H9 (cell line): ENCODE measurements around the gene CENPC. TPM values are rescaled to one million over a fixed set of nuclear protein-coding genes. Genes with fewer than 3 reads are reported as not detected.

Experiments
- DNase-seq: peaks from one replicate; pipeline ENCODE4 v3.0.0-alpha.2; 2017
- H2AFZ ChIP-seq: one replicate; pipeline ENCODE4 v1.6.1; 2013; ENCODE audit warnings: mild to moderate bottlenecking, low read length, control low read depth, moderate library complexity
- H2AK5ac ChIP-seq: 2 replicates; pipeline ENCODE4 v1.6.1; 2013; ENCODE audit warnings: low read length, control low read depth, mixed read lengths; ENCODE audit not compliant: insufficient read length
- H2BK120ac ChIP-seq: one replicate; pipeline ENCODE4 v1.6.1; 2013; ENCODE audit warnings: low read depth, mild to moderate bottlenecking, low read length, control low read depth, inconsistent platforms; ENCODE audit not compliant: poor library complexity, severe bottlenecking
- H2BK12ac ChIP-seq: 2 replicates; pipeline ENCODE4 v1.6.1; 2013; ENCODE audit warnings: low read length, control low read depth, mixed read lengths, low read depth; ENCODE audit not compliant: insufficient read length
- H2BK15ac ChIP-seq: 2 replicates; pipeline ENCODE4 v1.6.1; 2013; ENCODE audit warnings: low read depth, low read length, control low read depth
- H2BK20ac ChIP-seq: one replicate; pipeline ENCODE4 v1.6.1; 2013; ENCODE audit warnings: low read depth, mild to moderate bottlenecking, low read length, control low read depth, inconsistent platforms; ENCODE audit not compliant: poor library complexity, severe bottlenecking
- H2BK5ac ChIP-seq: 2 replicates; pipeline ENCODE4 v1.6.1; 2013; ENCODE audit warnings: low read length, control low read depth, mixed read lengths; ENCODE audit not compliant: insufficient read length
- H3K14ac ChIP-seq: 2 replicates; pipeline ENCODE4 v1.6.1; 2013; ENCODE audit warnings: low read length, control low read depth; ENCODE audit not compliant: insufficient read depth
- H3K18ac ChIP-seq: 2 replicates; pipeline ENCODE4 v1.6.1; 2013; ENCODE audit warnings: low read depth, mild to moderate bottlenecking, mixed read lengths, low read length, control low read depth; ENCODE audit not compliant: insufficient read length
- H3K23ac ChIP-seq: 2 replicates; pipeline ENCODE4 v1.6.1; 2013; ENCODE audit warnings: low read length, control low read depth, mixed read lengths, low read depth; ENCODE audit not compliant: insufficient read length
- H3K23me2 ChIP-seq: 2 replicates; pipeline ENCODE4 v1.6.1; 2013; ENCODE audit warnings: low read depth, mild to moderate bottlenecking, mixed read lengths, low read length, control low read depth; ENCODE audit not compliant: insufficient read length, poor library complexity, severe bottlenecking
- H3K27ac ChIP-seq: 2 replicates; pipeline ENCODE4 v1.5.1; 2013; ENCODE audit warnings: low read length, control low read depth, mixed read lengths, low read depth; ENCODE audit not compliant: insufficient read length
- H3K27me3 ChIP-seq: 2 replicates; pipeline ENCODE4 v1.6.1; 2013; ENCODE audit warnings: low read length, control low read depth, inconsistent platforms; ENCODE audit not compliant: insufficient read depth
- H3K4ac ChIP-seq: 2 replicates; pipeline ENCODE4 v1.6.1; 2013; ENCODE audit warnings: low read depth, mild to moderate bottlenecking, control low read depth, inconsistent platforms, low read length, moderate library complexity
- H3K4me1 ChIP-seq: 2 replicates; pipeline ENCODE4 v1.6.1; 2013; ENCODE audit warnings: low read length, control low read depth, inconsistent platforms; ENCODE audit not compliant: insufficient read depth
- H3K4me2 ChIP-seq: 2 replicates; pipeline ENCODE4 v1.6.1; 2013; ENCODE audit warnings: low read length, control low read depth, mixed read lengths; ENCODE audit not compliant: insufficient read length, insufficient read depth
- H3K56ac ChIP-seq: 2 replicates; pipeline ENCODE4 v1.6.1; 2013; ENCODE audit warnings: low read depth, mild to moderate bottlenecking, mixed read lengths, low read length, control low read depth; ENCODE audit not compliant: insufficient read length
- H3K79me1 ChIP-seq: 2 replicates; pipeline ENCODE4 v1.6.1; 2013; ENCODE audit warnings: low read depth, mild to moderate bottlenecking, moderate library complexity, low read length, control low read depth, inconsistent platforms; ENCODE audit not compliant: insufficient read depth, poor library complexity, severe bottlenecking
- H3K79me2 ChIP-seq: 2 replicates; pipeline ENCODE4 v1.6.1; 2013; ENCODE audit warnings: low read length, control low read depth, inconsistent platforms; ENCODE audit not compliant: insufficient read depth
- H3K9ac ChIP-seq: 2 replicates; pipeline ENCODE4 v1.6.1; 2013; ENCODE audit warnings: low read length, control low read depth, mixed read lengths; ENCODE audit not compliant: insufficient read length; ENCODE audit errors: extremely low read depth
- H3K9me3 ChIP-seq: one replicate; pipeline ENCODE4 v1.6.1; 2013; ENCODE audit warnings: low read depth, low read length, inconsistent platforms; ENCODE audit not compliant: control insufficient read depth
- H3T11ph ChIP-seq: one replicate; pipeline ENCODE4 v1.6.1; 2013; ENCODE audit warnings: mild to moderate bottlenecking, low read length, control low read depth, inconsistent platforms
- H4K20me1 ChIP-seq: one replicate; pipeline ENCODE4 v1.6.1; 2013; ENCODE audit not compliant: control insufficient read depth, insufficient read length, insufficient read depth
- H4K5ac ChIP-seq: 2 replicates; pipeline ENCODE4 v1.6.1; 2013; ENCODE audit warnings: low read depth, mild to moderate bottlenecking, mixed read lengths, low read length, control low read depth; ENCODE audit not compliant: insufficient read length
- H4K8ac ChIP-seq: replicated peaks from 2 replicates; pipeline ENCODE4 v1.6.1; 2013; ENCODE audit warnings: low read length, control low read depth, mixed read lengths, low read depth; ENCODE audit not compliant: insufficient read length
- H4K91ac ChIP-seq: 2 replicates; pipeline ENCODE4 v1.6.1; 2013; ENCODE audit warnings: low read depth, mild to moderate bottlenecking, moderate library complexity, mixed read lengths, low read length, control low read depth; ENCODE audit not compliant: insufficient read length
- H3K27ac Mint-ChIP-seq, 3 experiments: 2 replicates in 2 of 3; 3 replicates in 1 of 3; pipeline ENCODE4 v1.8.0; 2020 to 2021; ENCODE audit warnings: mixed read lengths in 3 of 3, mild to moderate bottlenecking in 1 of 3, moderate library complexity in 1 of 3
- H3K27me3 Mint-ChIP-seq: 2 replicates; pipeline ENCODE4 v1.8.0; 2021; ENCODE audit warnings: low read depth, mild to moderate bottlenecking, moderate library complexity, mixed read lengths
- H3K36me3 Mint-ChIP-seq, 3 experiments: 2 replicates in 2 of 3; 3 replicates in 1 of 3; pipeline ENCODE4 v1.8.0; 2020 to 2021; ENCODE audit warnings: low read depth in 3 of 3, mixed read lengths in 3 of 3; ENCODE audit not compliant: insufficient read depth in 1 of 3
- H3K4me1 Mint-ChIP-seq, 2 experiments: 2 replicates each; pipeline ENCODE4 v1.8.0; 2020; ENCODE audit warnings: mixed read lengths in 2 of 2
- H3K4me3 Mint-ChIP-seq, 2 experiments: 2 replicates in 1 of 2; 3 replicates in 1 of 2; pipeline ENCODE4 v1.8.0; 2020 to 2021; ENCODE audit warnings: mild to moderate bottlenecking in 2 of 2, mixed read lengths in 2 of 2, moderate library complexity in 1 of 2
- H3K9me3 Mint-ChIP-seq, 2 experiments: 2 replicates in 1 of 2; 3 replicates in 1 of 2; pipeline ENCODE4 v1.8.0; 2020; ENCODE audit warnings: mild to moderate bottlenecking in 2 of 2, mixed read lengths in 2 of 2, moderate library complexity in 1 of 2
- WGBS: extraction: QIAGEN DNeasy Blood & Tissue Kit; methylation state at CpG from one replicate; pipeline ENCODE4 v1.1.7; 2013; ENCODE audit warnings: missing lambda C conversion rate, low lambda C conversion rate, mixed read lengths; ENCODE audit not compliant: insufficient read length; ENCODE audit errors: extremely low coverage; 5-methylcytosine and 5-hydroxymethylcytosine counted together
- total RNA-seq: library from RNA; stranded (reverse); gene quantifications from 2 replicates; pipeline ENCODE4 v1.2.1, GENCODE V29; 2021
- TF ChIP-seq, protein P1 (sequence below): fragments of 200-600 bp; sonication (generic); conservative IDR thresholded peaks from 3 replicates; pipeline ENCODE4 v1.8.0; 2021; ENCODE audit warnings: antibody characterized with exemption, mild to moderate bottlenecking

CENPC gene
- total RNA-seq, 1 experiment from 2014 or later: 18.8 TPM

DNA sequence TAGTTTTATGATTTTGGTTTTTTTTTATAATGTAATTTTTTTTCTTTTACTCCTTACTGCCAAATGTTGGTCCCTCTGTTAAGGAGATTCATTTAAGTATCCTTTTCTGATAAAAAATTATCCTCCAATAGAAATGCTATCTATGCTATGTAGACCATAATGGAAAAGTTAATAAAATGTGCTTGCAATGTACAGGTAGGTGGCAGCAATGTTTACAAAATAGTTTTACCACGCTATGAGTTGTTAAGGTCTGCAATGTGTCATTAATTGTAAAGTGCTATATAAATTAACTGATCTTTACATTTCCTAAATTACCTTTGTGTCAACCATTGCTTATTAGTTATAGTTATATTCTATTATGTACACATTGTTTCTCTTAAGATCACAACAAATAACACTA, 3.8 kb upstream of the CENPC start:
- no CpG with 5 or more reads among the region's 1 CpG for WGBS
- Histone ChIP-seq H3K4me2 (no peak overlapping the region), H3K9me3 (no peaks in the 10 kb centered on the region), H4K91ac (no peak overlapping the region), H3K9ac (no peak overlapping the region), H3K23ac (no peak overlapping the region), H3T11ph (no peak overlapping the region), H3K18ac (no peak overlapping the region), H3K79me2 (no peaks in the 10 kb centered on the region; the same call in 1 of the 2 replicates), H2BK12ac (no peak overlapping the region), H4K8ac (no peak overlapping the region), H2BK120ac (no peak overlapping the region), H2BK20ac (no peak overlapping the region), H3K27ac (no peak overlapping the region), H2BK15ac (no peak overlapping the region), H3K79me1 (no peaks in the 10 kb centered on the region), H3K27me3 (no peaks in the 10 kb centered on the region), H2AFZ (no peak overlapping the region), H4K5ac (no peak overlapping the region), H3K4ac (no peak overlapping the region), H2BK5ac (no peak overlapping the region), H3K14ac (no peak overlapping the region), H3K56ac (no peak overlapping the region), H3K4me1 (no peaks in the 10 kb centered on the region), H4K20me1 (no peaks in the 10 kb centered on the region), H3K23me2 (peaks cover 3% of the 10 kb centered on the region), H2AK5ac (no peak overlapping the region)
- TF ChIP-seq, protein P1, sequence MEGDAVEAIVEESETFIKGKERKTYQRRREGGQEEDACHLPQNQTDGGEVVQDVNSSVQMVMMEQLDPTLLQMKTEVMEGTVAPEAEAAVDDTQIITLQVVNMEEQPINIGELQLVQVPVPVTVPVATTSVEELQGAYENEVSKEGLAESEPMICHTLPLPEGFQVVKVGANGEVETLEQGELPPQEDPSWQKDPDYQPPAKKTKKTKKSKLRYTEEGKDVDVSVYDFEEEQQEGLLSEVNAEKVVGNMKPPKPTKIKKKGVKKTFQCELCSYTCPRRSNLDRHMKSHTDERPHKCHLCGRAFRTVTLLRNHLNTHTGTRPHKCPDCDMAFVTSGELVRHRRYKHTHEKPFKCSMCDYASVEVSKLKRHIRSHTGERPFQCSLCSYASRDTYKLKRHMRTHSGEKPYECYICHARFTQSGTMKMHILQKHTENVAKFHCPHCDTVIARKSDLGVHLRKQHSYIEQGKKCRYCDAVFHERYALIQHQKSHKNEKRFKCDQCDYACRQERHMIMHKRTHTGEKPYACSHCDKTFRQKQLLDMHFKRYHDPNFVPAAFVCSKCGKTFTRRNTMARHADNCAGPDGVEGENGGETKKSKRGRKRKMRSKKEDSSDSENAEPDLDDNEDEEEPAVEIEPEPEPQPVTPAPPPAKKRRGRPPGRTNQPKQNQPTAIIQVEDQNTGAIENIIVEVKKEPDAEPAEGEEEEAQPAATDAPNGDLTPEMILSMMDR: peak; percentile 36; the same call in 1 of the 3 replicates
- Mint-ChIP-seq H3K4me1 (peaks cover 2 to 5% of the 10 kb centered on the region in 2 experiments; a peak in 3 of 4 replicates), H3K9me3 (no peaks in the 10 kb centered on the region), H3K27me3 (no peaks in the 10 kb centered on the region), H3K4me3 (no peak overlapping the region), H3K36me3 (no peaks in the 10 kb centered on the region), H3K27ac (no peak overlapping the region)
- no peak for DNase-seq
